Measurements from ENCODE around the gene TP53BP2.
"Not testable (repeated sequence)": the region's sequence is repeated elsewhere in the genome, so short reads cannot be mapped to it uniquely, and the experiment has no call there.

Gene TP53BP2

GRCh38 chr1:223831755-223832636 is 13.8 kb downstream of the TP53BP2 start:
- no peak for DNase-seq (ENCODE audit: low read depth in 1 of 2, low spot score in 1 of 2)

GRCh38 chr1:223829678-223830077 is 16.1 kb downstream of the TP53BP2 start:
- DNase-seq (ENCODE audit: low read depth in 1 of 2, low spot score in 1 of 2) = no peak

GRCh38 chr1:223828162-223828848 is 17.4 kb downstream of the TP53BP2 start:
- DNase-seq (ENCODE audit: low read depth in 1 of 2, low spot score in 1 of 2) = no peak

GRCh38 chr1:223827193-223827663 is 18.5 kb downstream of the TP53BP2 start:
- DNase-seq (ENCODE audit: low read depth in 1 of 2, low spot score in 1 of 2) = no peak

DNA sequence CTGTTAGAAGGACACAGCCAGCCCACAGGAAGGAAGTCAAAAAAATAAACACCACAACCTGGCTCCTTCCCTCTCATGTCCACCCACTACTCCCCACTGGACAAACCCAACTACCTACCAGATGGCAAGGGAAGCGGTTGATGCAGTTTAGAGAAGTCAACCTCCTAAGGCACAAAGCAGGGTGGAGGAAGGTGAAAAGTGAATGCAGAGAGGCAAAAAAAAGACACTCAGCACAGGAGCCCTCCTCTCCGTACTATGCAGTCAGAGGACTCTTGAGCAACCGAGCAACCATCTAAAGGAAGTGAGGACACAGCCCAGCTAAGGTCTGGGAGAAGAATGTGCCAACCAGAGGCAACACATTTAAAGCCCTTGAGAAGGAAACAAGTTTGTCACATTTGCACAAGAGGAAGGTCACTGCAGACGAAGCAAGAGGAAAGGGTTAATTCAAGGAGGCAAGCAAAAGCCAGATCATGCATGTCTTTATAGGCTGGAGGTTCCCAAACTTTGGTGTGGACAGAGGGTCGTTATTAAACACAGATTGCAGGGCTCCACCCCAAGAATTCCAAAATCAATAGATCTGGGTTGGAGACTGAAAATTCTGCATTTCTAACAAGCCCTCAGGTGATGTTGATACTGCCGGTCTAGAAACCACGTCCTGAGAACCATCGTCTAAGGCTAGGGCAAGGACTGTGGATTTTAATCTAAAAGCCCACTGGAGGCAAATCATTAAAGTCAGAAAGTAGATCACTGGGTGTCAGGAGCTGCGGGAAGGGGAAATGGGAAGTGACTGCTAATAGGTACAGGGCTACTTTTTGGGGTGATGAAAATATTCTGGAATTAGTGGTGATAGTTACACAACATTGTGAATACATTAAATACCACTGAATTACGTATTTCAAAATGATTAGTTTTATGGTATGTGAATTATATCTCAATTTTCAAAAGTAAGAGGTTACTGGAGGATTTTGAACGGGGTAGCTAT is 19.7 kb downstream of the TP53BP2 start:
- no peak for DNase-seq (ENCODE audit: low read depth in 1 of 2, low spot score in 1 of 2)

DNA sequence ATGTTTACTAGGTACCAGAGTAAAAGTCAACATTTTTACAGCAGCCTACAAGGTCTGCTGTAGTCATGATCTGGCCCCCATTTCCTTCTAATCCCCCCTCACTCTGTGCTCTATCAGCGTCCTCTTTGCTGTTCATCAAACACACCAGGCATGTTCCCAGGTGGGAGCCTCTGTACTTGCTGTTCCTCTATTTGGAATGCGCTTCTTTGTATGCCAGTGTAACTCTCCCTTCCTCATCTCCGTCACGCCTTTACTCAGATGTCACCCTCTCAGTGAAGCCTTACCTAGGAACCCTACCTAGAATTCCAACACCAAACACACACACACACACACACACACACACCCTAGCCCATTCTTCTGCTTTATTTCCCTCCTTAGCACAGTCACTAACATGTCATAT is 21.0 kb downstream of the TP53BP2 start:
- DNase-seq (ENCODE audit: low read depth in 1 of 2, low spot score in 1 of 2) = no peak

DNA sequence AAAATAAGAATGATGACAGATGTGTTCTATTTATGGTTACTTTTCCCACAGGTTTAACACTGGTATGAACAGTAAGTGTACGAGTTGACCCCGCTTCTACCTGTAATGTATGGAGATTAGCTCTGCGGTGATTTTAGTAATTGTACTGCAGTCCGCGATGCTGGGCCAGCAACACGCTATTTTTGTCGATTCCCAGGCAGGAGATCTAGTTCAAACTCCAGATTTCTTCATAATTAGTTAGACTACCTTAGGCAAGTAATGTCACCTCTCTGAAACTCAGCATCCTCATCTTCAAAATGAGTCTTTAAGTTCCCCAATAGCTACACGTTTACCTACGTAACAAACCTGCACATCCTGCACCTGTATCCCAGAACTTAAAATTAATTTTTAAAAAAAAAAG is 21.5 kb downstream of the TP53BP2 start:
- DNase-seq (ENCODE audit: low read depth in 1 of 2, low spot score in 1 of 2) = no peak

GRCh38 chr1:223820971-223821370 is 24.8 kb downstream of the TP53BP2 start:
- DNase-seq (ENCODE audit: low read depth in 1 of 2, low spot score in 1 of 2) = no peak

GRCh38 chr1:223820515-223820858 is 25.3 kb downstream of the TP53BP2 start:
- DNase-seq (ENCODE audit: low read depth in 1 of 2, low spot score in 1 of 2) = no peak

DNA sequence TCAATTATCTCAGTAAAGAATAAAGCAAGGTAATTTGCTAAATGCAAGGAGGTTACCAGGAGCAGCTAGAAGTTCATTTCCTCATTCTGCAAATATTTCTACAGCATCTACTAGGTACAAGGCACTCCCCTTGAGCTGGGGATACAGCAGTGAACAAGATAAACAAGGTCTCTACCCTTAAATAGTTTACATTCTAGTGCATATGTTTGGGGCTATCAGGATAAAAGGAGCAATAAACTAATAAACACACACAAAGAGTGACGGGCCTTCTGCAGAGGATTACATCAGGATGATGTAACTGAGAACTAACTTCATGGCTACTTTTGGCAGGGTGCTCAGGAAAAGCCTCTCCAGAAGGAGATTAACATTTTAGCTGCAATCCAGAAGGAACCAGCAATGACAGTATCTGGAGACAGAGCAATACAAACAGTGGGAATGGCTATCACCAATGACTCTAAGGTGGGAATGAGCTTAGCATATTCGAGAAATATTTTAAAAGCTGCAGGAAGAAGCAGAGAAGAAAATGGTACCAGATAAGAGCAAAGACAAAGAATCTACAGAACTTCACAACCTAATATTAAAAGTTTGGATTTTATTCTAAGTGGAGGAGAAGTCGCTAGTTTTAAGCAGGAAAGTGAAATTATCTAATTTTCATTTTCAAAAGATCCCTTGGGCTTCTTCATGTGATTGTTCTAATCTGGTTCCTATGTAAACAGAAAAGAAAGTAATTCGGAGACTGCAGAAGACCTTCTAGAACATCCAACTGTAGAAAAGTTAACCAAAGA is 25.8 kb downstream of the TP53BP2 start:
- DNase-seq (ENCODE audit: low read depth in 1 of 2, low spot score in 1 of 2) = no peak

- not testable (repeated sequence) for DNase-seq (ENCODE audit: low read depth in 1 of 2, low spot score in 1 of 2)
Measured at GRCh38 chr1:223817265-223817664, 28.5 kb downstream of the TP53BP2 start.

GRCh38 chr1:223815865-223816264 is 29.9 kb downstream of the TP53BP2 start:
- no peak for DNase-seq (ENCODE audit: low read depth in 1 of 2, low spot score in 1 of 2)

DNA sequence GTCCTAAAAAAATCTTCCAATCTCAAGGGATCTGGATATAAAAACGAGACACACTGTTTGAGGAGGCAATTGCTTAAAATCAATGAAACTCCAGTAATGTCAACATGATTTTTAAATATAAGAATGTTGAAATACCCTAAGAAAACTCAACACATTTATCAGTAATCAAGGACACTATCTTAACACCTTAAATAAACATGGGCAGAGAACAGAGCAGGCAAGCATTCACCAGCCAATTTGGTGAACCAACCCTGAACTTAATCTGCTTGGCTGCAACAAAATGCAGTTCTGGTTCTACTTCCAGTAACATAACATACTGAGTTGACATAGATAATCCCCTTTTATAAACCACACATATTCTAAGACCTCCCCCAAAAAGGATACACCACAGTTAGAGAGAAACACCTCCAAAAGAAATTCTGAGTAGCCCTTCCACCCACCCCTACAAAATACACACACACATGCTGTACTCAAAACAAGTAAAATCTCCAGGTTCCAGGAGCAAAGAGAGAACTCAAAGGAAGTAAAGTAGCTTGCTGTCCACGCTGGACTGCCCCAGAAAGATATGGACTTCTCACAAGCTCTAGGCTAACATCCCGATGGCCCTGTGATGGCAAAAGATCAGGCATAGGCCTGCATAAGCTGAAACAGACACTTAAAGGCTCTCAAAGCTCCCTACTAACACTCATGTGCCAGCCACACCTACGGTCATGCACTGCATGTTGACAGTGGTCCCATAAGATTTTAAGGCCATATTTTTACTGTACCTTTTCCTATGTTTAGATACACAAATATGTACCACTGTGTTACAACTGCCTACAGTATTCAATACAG is 30.5 kb downstream of the TP53BP2 start:
- no peak for DNase-seq (ENCODE audit: low read depth in 1 of 2, low spot score in 1 of 2)

DNA sequence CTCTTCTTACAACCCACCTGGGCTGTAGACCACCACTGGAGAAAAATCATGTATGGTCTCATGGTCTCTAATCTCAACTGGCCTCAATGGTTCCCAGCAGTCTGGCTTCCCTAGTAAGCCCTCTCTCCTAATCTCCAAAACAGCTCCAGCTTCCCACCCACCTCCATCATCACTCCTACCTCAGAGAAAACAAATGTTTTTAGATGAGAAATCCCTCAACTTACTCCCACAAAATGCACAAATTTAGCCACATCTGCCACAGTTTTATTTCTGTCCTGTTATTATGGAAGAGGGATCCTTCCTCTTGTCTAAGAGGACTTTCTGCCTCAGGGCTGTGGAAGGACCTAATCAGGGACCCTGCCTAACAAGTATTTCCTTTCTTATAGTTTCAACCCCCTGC is 32.1 kb downstream of the TP53BP2 start:
- no peak for DNase-seq (ENCODE audit: low read depth in 1 of 2, low spot score in 1 of 2)

GRCh38 chr1:223811634-223812101 is 34.1 kb downstream of the TP53BP2 start:
- no peak for DNase-seq (ENCODE audit: low read depth in 1 of 2, low spot score in 1 of 2)

DNA sequence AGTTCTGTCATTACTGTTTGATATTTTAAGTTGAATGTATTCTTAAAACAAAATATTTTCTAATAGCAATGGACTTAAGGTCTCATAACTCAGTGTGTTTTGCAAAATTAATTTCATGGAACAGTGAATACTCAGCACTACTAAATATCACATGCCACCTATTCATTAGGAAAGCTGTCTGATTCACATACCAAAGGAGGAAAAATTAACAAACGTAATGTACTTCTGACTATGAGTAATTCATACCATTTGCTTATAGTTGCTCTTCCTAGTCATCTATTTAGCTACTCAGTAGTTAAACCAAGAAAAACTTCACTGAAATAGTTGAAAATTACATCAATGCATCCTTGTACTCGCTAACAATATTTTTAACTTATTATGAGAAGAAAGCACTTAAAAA is 35.2 kb downstream of the TP53BP2 start:
- DNase-seq (ENCODE audit: low read depth in 1 of 2, low spot score in 1 of 2) = no peak

DNA sequence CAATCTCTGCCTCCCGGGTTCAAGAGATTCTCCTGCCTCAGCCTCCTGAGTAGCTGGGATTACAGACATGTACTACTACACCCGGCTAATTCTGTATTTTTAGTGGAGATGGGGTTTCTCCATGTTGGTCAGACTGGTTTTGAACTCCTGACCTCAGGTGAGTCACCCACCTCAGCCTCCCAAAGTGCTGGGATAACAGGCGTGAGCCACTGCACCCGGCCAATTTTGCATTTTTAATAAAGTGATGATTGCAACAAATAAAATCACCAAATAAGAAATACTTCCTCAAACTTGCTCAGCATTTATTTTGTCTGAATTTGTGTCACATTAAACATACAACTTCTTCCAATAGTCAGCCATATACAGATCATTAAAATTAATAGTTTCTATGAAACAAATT is 35.8 kb downstream of the TP53BP2 start:
- not testable (repeated sequence) for DNase-seq (ENCODE audit: low read depth in 1 of 2, low spot score in 1 of 2)

- no peak for DNase-seq (ENCODE audit: low read depth in 1 of 2, low spot score in 1 of 2)
Measured at GRCh38 chr1:223803211-223803610, 42.5 kb downstream of the TP53BP2 start.

- no peak for DNase-seq (ENCODE audit: low read depth in 1 of 2, low spot score in 1 of 2)
Measured at GRCh38 chr1:223802602-223803001, 43.1 kb downstream of the TP53BP2 start.

Measured in stimulated activated CD4-positive, alpha-beta T cell treated with anti-CD3 and anti-CD28 coated beads, Interleukin-15, amount 100 ng/mL, for 1 hour (primary cell).